HG02943 (cell line): ENCODE measurements around the gene XRCC5.

Experiments
- ATAC-seq: cut with Tn5 transposase; IDR thresholded peaks from one replicate; pipeline ENCODE4 v1.9.1; 2021; ENCODE audit warnings: mild to moderate bottlenecking, low read depth, moderate library complexity; ENCODE audit not compliant: unreplicated experiment

Gene XRCC5

GRCh38 chr2:216147172-216148131 lies 38.3 kb downstream of the XRCC5 start:
- no peak for ATAC-seq

GRCh38 chr2:216148983-216149382 lies 39.8 kb downstream of the XRCC5 start:
- no peak for ATAC-seq

- no peak for ATAC-seq
These were observed 40.6 kb downstream of the XRCC5 start for GRCh38 chr2:216149741-216150140.

GRCh38 chr2:216151313-216152025 lies 42.3 kb downstream of the XRCC5 start:
- ATAC-seq = no peak

GRCh38 chr2:216155954-216156353 lies 46.8 kb downstream of the XRCC5 start:
- no peak for ATAC-seq

GRCh38 chr2:216156822-216157221 lies 47.7 kb downstream of the XRCC5 start:
- ATAC-seq = no peak

- no peak for ATAC-seq
These were observed 50.0 kb downstream of the XRCC5 start for GRCh38 chr2:216159144-216159543.

- no peak for ATAC-seq
These were observed 50.5 kb downstream of the XRCC5 start for GRCh38 chr2:216159646-216160045.

- no peak for ATAC-seq
These were observed 51.6 kb downstream of the XRCC5 start for GRCh38 chr2:216160786-216161185.

GRCh38 chr2:216161967-216162366 lies 52.8 kb downstream of the XRCC5 start:
- ATAC-seq = no peak

- no peak for ATAC-seq
These were observed 54.4 kb downstream of the XRCC5 start for GRCh38 chr2:216163518-216163917.

- ATAC-seq = no peak
These were observed 54.9 kb downstream of the XRCC5 start for GRCh38 chr2:216164087-216164486.

GRCh38 chr2:216164576-216164975 lies 55.4 kb downstream of the XRCC5 start:
- ATAC-seq = no peak

- ATAC-seq = no peak
These were observed 56.6 kb downstream of the XRCC5 start for GRCh38 chr2:216165711-216166110.

GRCh38 chr2:216169087-216169486 lies 59.9 kb downstream of the XRCC5 start:
- ATAC-seq = no peak

- ATAC-seq = no peak
These were observed 61.1 kb downstream of the XRCC5 start for GRCh38 chr2:216170076-216170763.

- ATAC-seq = no peak
These were observed 61.9 kb downstream of the XRCC5 start for GRCh38 chr2:216171011-216171410.

GRCh38 chr2:216172493-216172892 lies 63.3 kb downstream of the XRCC5 start:
- no peak for ATAC-seq

- no peak for ATAC-seq
These were observed 69.9 kb downstream of the XRCC5 start for GRCh38 chr2:216179015-216179414.

- no peak for ATAC-seq
These were observed 72.2 kb downstream of the XRCC5 start for GRCh38 chr2:216181351-216181750.

GRCh38 chr2:216181953-216182461 lies 72.9 kb downstream of the XRCC5 start:
- no peak for ATAC-seq
